Thyroid gland (tissue), 4 donors: ENCODE data around the gene ATG5. TPM values are rescaled to one million over a fixed set of nuclear protein-coding genes. Genes with fewer than 3 reads are reported as not detected.

Source experiments
- DNase-seq, 2 donors: peaks; one replicate each; pipeline ENCODE4 v3.0.0-alpha.2; 2019
- H3K27ac ChIP-seq, 3 donors: fragments of 200-600 bp; sonication (generic); 1 replicate in 2 of 3; 2 replicates in 1 of 3; pipeline ENCODE4 v1.5.1; 2016 to 2019; ENCODE audit warnings: mild to moderate bottlenecking in 1 of 3, moderate library complexity in 1 of 3
- H3K27me3 ChIP-seq: fragments of 200-600 bp; sonication (generic); one replicate; pipeline ENCODE4 v1.5.1; 2019
- H3K36me3 ChIP-seq, 2 donors: fragments of 200-600 bp; sonication (generic); one replicate each; pipeline ENCODE4 v1.5.1; 2016 to 2019
- H3K4me1 ChIP-seq, 2 donors: fragments of 200-600 bp; sonication (generic); one replicate each; pipeline ENCODE4 v1.5.1; 2017 to 2019
- H3K4me3 ChIP-seq, 3 donors: fragments of 200-600 bp; sonication (generic); replicated peaks in 1 of 3; 1 replicate in 2 of 3; 2 replicates in 1 of 3; pipeline ENCODE4 v1.5.1; 2016; ENCODE audit warnings: mild to moderate bottlenecking in 1 of 3
- H3K9me3 ChIP-seq: fragments of 200-600 bp; sonication (generic); one replicate; pipeline ENCODE4 v1.5.1; 2017
- CTCF ChIP-seq, 6 experiments: fragments of 200-600 bp in 3 of 6; fragments of 450-650 bp in 3 of 6; sonication (generic) in 3 of 6; IDR thresholded peaks; one replicate each; pipeline ENCODE4 v1.5.1; 2016 to 2019; ENCODE audit warnings: antibody characterized with exemption in 6 of 6, mild to moderate bottlenecking in 2 of 6, inconsistent platforms in 1 of 6, moderate library complexity in 1 of 6
- POLR2A ChIP-seq, 2 donors: fragments of 450-650 bp; IDR thresholded peaks; one replicate each; pipeline ENCODE4 v1.6.1; 2017; ENCODE audit warnings: antibody characterized with exemption in 2 of 2, mild to moderate bottlenecking in 2 of 2, moderate library complexity in 1 of 2
- WGBS, 2 donors: methylation state at CpG; one replicate each; pipeline ENCODE4 v1.1.5; 2017; 5-methylcytosine and 5-hydroxymethylcytosine counted together
- intact Hi-C: fragments of 100-400 bp; cut with DNase I; formaldehyde crosslinking; loops from one replicate; pipeline ENCODE4 v1.15.1; 2023
- total RNA-seq, 4 donors: library from RNA; depleted of rRNA; stranded (reverse); fragments of >200 nt; gene quantifications; one replicate each; pipeline ENCODE4 v1.2.3, GENCODE V29; 2016

Gene ATG5
- total RNA-seq, 4 donors from 2014 or later = 44.4 to 58.7 (median 48.7) TPM

GRCh38 chr6:106192824-106193223 lies 132.7 kb downstream of the ATG5 start:
- H3K4me3 ChIP-seq = no peak overlapping the region
- intact Hi-C loops = no loop called here
- 61 to 62% methylated on average over 4 of the region's 4 CpGs for WGBS, 2 donors
- TF ChIP-seq POLR2A (IDR thresholded peaks at IDR 0.05) (no peak), CTCF (IDR thresholded peaks at IDR 0.05) (no peak)
- H3K9me3 ChIP-seq = no peaks in the 10 kb centered on the region
- no peak overlapping the region for H3K27ac ChIP-seq
- no peaks in the 10 kb centered on the region for H3K4me1 ChIP-seq
- H3K36me3 ChIP-seq = no peaks in the 10 kb centered on the region
- no peaks in the 10 kb centered on the region for H3K27me3 ChIP-seq
- DNase-seq = no peak

GRCh38 chr6:106188104-106188794 lies 137.3 kb downstream of the ATG5 start:
- 89 to 94% methylated on average over 1 of the region's 1 CpG for WGBS, 2 donors
- no peaks in the 10 kb centered on the region for H3K9me3 ChIP-seq
- intact Hi-C loops = no loop called here
- no peaks in the 10 kb centered on the region for H3K36me3 ChIP-seq
- H3K27me3 ChIP-seq = no peaks in the 10 kb centered on the region
- no peak for DNase-seq
- no peak overlapping the region for H3K4me3 ChIP-seq
- H3K4me1 ChIP-seq = no peaks in the 10 kb centered on the region
- no peak overlapping the region for H3K27ac ChIP-seq
- no peak for TF ChIP-seq CTCF (IDR thresholded peaks at IDR 0.05)
- TF ChIP-seq POLR2A (IDR thresholded peaks at IDR 0.05) = no peak

- 56 to 78% methylated on average over 1 of the region's 1 CpG for WGBS, 2 donors
- Histone ChIP-seq H3K4me1 (no peaks in the 10 kb centered on the region), H3K27ac (no peak overlapping the region), H3K36me3 (no peaks in the 10 kb centered on the region), H3K4me3 (no peak overlapping the region), H3K9me3 (no peaks in the 10 kb centered on the region), H3K27me3 (no peaks in the 10 kb centered on the region)
- intact Hi-C loops = no loop called here
- DNase-seq = no peak
- TF ChIP-seq POLR2A (IDR thresholded peaks at IDR 0.05) = no peak
- TF ChIP-seq CTCF (IDR thresholded peaks at IDR 0.05) = no peak
Measured at GRCh38 chr6:106187424-106187982, 138.1 kb downstream of the ATG5 start.

GRCh38 chr6:106186714-106187113 lies 138.8 kb downstream of the ATG5 start:
- 94 to 97% methylated on average over 2 of the region's 2 CpGs for WGBS, 2 donors

More at GRCh38 chr6:106186714-106187113, 138.8 kb downstream of the ATG5 start:
- TF ChIP-seq POLR2A (IDR thresholded peaks at IDR 0.05) (no peak), CTCF (IDR thresholded peaks at IDR 0.05) (no peak)
- no peak for DNase-seq
- no peak overlapping the region for H3K27ac ChIP-seq
- H3K36me3 ChIP-seq = no peaks in the 10 kb centered on the region
- intact Hi-C loops = no loop called here
- H3K4me3 ChIP-seq = no peak overlapping the region
- no peaks in the 10 kb centered on the region for H3K4me1 ChIP-seq
- H3K27me3 ChIP-seq = no peaks in the 10 kb centered on the region
- H3K9me3 ChIP-seq = no peaks in the 10 kb centered on the region
